ENCODE measurements around the gene DCHS2. TPM values are rescaled to one million over a fixed set of nuclear protein-coding genes. Genes with fewer than 3 reads are reported as not detected.

The DCHS2 gene
- total RNA-seq, 5 donors from 2014 or later (not counting 1 experiment from before 2014, with no cell fraction given) = 0.09 to 0.44 (median 0.13) TPM; not detected in 2

GRCh38 chr4:154407443-154407842, 84.2 kb downstream of the DCHS2 start:
- Histone ChIP-seq H3K27me3 (replicated peaks in 1 of 2; ENCODE audit: control insufficient read depth in 2 of 2, extremely low read depth in 1 of 2, insufficient read depth in 2 of 2, low read length in 1 of 2) (peaks cover 0 to 10% of the 10 kb centered on the region in 2 experiments), H3K27ac (ENCODE audit: low read length) (no peak overlapping the region), H3K36me3 (ENCODE audit: control insufficient read depth in 2 of 2, extremely low read depth in 1 of 2, insufficient read depth in 1 of 2, low read length in 1 of 2) (no peaks in the 10 kb centered on the region), H3K4me3 (ENCODE audit: control insufficient read depth in 1 of 2, extremely low read depth in 1 of 2, low read length in 1 of 2) (no peak overlapping the region), H3K9me3 (no peaks in the 10 kb centered on the region), H3K4me1 (ENCODE audit: control insufficient read depth in 1 of 2, extremely low read depth in 1 of 2, insufficient read depth in 2 of 2, low read length in 2 of 2) (no peaks in the 10 kb centered on the region)
- H3K27ac Mint-ChIP-seq = no peak overlapping the region
- peaks cover 19 to 23% of the 10 kb centered on the region in 2 donors for H3K27me3 Mint-ChIP-seq
- ATAC-seq (replicated peaks in 1 of 4) = no peak
- no peak overlapping the region for H3K4me3 Mint-ChIP-seq
- DNase-seq = no peak
- CTCF ChIA-PET = no interaction called here
- peaks cover 0 to 5% (median 2%) of the 10 kb centered on the region in 3 donors for H3K4me1 Mint-ChIP-seq
- H3K9me3 Mint-ChIP-seq = peaks cover 5 to 16% (median 12%) of the 10 kb centered on the region in 3 donors
- H3K36me3 Mint-ChIP-seq = no peaks in the 10 kb centered on the region
- POLR2A ChIA-PET = no interaction called here

- no peak overlapping the region for H3K4me3 ChIP-seq (ENCODE audit: control insufficient read depth in 1 of 2, extremely low read depth in 1 of 2, low read length in 1 of 2)
- no peak overlapping the region for H3K27ac ChIP-seq (ENCODE audit: low read length)
- H3K4me1 Mint-ChIP-seq = peaks cover 0 to 5% (median 2%) of the 10 kb centered on the region in 3 donors
- peaks cover 0 to 10% of the 10 kb centered on the region in 2 experiments for H3K27me3 ChIP-seq (replicated peaks in 1 of 2; ENCODE audit: control insufficient read depth in 2 of 2, extremely low read depth in 1 of 2, insufficient read depth in 2 of 2, low read length in 1 of 2)
- no peak for DNase-seq
- H3K9me3 Mint-ChIP-seq = peaks cover 5 to 16% (median 12%) of the 10 kb centered on the region in 3 donors
- H3K4me3 Mint-ChIP-seq = no peak overlapping the region
- ChIA-PET POLR2A (no interaction called here), CTCF (no interaction called here)
- no peaks in the 10 kb centered on the region for H3K9me3 ChIP-seq
- H3K36me3 ChIP-seq (ENCODE audit: control insufficient read depth in 2 of 2, extremely low read depth in 1 of 2, insufficient read depth in 1 of 2, low read length in 1 of 2) = no peaks in the 10 kb centered on the region
- 17% methylated on average over 2 of the region's 4 CpGs for WGBS (ENCODE audit: insufficient coverage)
- peak in 1 of 4 experiments; percentile 29 for ATAC-seq (replicated peaks in 1 of 4)
- H3K36me3 Mint-ChIP-seq = no peaks in the 10 kb centered on the region
- H3K4me1 ChIP-seq (ENCODE audit: control insufficient read depth in 1 of 2, extremely low read depth in 1 of 2, insufficient read depth in 2 of 2, low read length in 2 of 2) = no peaks in the 10 kb centered on the region
- peaks cover 19 to 21% of the 10 kb centered on the region in 2 donors for H3K27me3 Mint-ChIP-seq
- H3K27ac Mint-ChIP-seq = no peak overlapping the region
These were observed 85.4 kb downstream of the DCHS2 start for GRCh38 chr4:154406018-154406795.

GRCh38 chr4:154399259-154399974, 92.2 kb downstream of the DCHS2 start:
- peaks cover 2 to 13% of the 10 kb centered on the region in 2 donors for H3K27me3 Mint-ChIP-seq
- H3K9me3 Mint-ChIP-seq = peaks cover 0 to 7% (median 5%) of the 10 kb centered on the region in 3 donors
- WGBS (ENCODE audit: insufficient coverage) = 87% methylated on average over 3 of the region's 10 CpGs

GRCh38 chr4:154390324-154390723, 101.3 kb downstream of the DCHS2 start:
- Histone ChIP-seq H3K4me1 (ENCODE audit: control insufficient read depth in 1 of 2, extremely low read depth in 1 of 2, insufficient read depth in 2 of 2, low read length in 2 of 2) (no peaks in the 10 kb centered on the region), H3K27ac (ENCODE audit: low read length) (no peak overlapping the region), H3K4me3 (ENCODE audit: control insufficient read depth in 1 of 2, extremely low read depth in 1 of 2, low read length in 1 of 2) (no peak overlapping the region), H3K27me3 (replicated peaks in 1 of 2; ENCODE audit: control insufficient read depth in 2 of 2, extremely low read depth in 1 of 2, insufficient read depth in 2 of 2, low read length in 1 of 2) (no peaks in the 10 kb centered on the region), H3K36me3 (ENCODE audit: control insufficient read depth in 2 of 2, extremely low read depth in 1 of 2, insufficient read depth in 1 of 2, low read length in 1 of 2) (no peaks in the 10 kb centered on the region), H3K9me3 (no peaks in the 10 kb centered on the region)
- Mint-ChIP-seq H3K27me3 (peaks cover 4 to 13% of the 10 kb centered on the region in 2 donors), H3K27ac (no peak overlapping the region), H3K4me3 (no peak overlapping the region), H3K4me1 (no peaks in the 10 kb centered on the region), H3K9me3 (peaks cover 0 to 6% (median 0%) of the 10 kb centered on the region in 3 donors), H3K36me3 (no peaks in the 10 kb centered on the region)
- CTCF ChIA-PET = interaction anchor here in 1 of 2 donors (0.7 kb wide), 1 partner anchor 263 kb away, joined by 3 read pairs; no protein-coding TSS in a partner anchor
- POLR2A ChIA-PET = interaction anchor here in 1 of 2 donors (0.6 kb wide), 1 partner anchor 981 kb away, joined by 3 read pairs; no protein-coding TSS in a partner anchor
- no peak for DNase-seq
- WGBS (ENCODE audit: insufficient coverage) = no CpG with 5 or more reads among the region's 3 CpGs
- ATAC-seq (replicated peaks in 1 of 4) = no peak

More at GRCh38 chr4:154399259-154399974, 92.2 kb downstream of the DCHS2 start:
- H3K36me3 ChIP-seq (ENCODE audit: control insufficient read depth in 2 of 2, extremely low read depth in 1 of 2, insufficient read depth in 1 of 2, low read length in 1 of 2) = no peaks in the 10 kb centered on the region
- CTCF ChIA-PET = no interaction called here
- H3K4me1 ChIP-seq (ENCODE audit: control insufficient read depth in 1 of 2, extremely low read depth in 1 of 2, insufficient read depth in 2 of 2, low read length in 2 of 2) = no peaks in the 10 kb centered on the region
- H3K27ac ChIP-seq (ENCODE audit: low read length) = no peak overlapping the region
- Mint-ChIP-seq H3K27ac (no peak overlapping the region), H3K4me1 (no peaks in the 10 kb centered on the region), H3K4me3 (no peak overlapping the region), H3K36me3 (no peaks in the 10 kb centered on the region)
- H3K9me3 ChIP-seq = no peaks in the 10 kb centered on the region
- H3K4me3 ChIP-seq (ENCODE audit: control insufficient read depth in 1 of 2, extremely low read depth in 1 of 2, low read length in 1 of 2) = no peak overlapping the region
- POLR2A ChIA-PET = no interaction called here
- no peaks in the 10 kb centered on the region for H3K27me3 ChIP-seq (replicated peaks in 1 of 2; ENCODE audit: control insufficient read depth in 2 of 2, extremely low read depth in 1 of 2, insufficient read depth in 2 of 2, low read length in 1 of 2)
- no peak for ATAC-seq (replicated peaks in 1 of 4)
- DNase-seq = no peak

GRCh38 chr4:154389148-154389547, 102.5 kb downstream of the DCHS2 start:
- H3K36me3 Mint-ChIP-seq = no peaks in the 10 kb centered on the region
- peaks cover 0 to 8% (median 0%) of the 10 kb centered on the region in 3 donors for H3K9me3 Mint-ChIP-seq
- H3K27ac Mint-ChIP-seq = no peak overlapping the region
- no peak overlapping the region for H3K4me3 ChIP-seq (ENCODE audit: control insufficient read depth in 1 of 2, extremely low read depth in 1 of 2, low read length in 1 of 2)
- no peaks in the 10 kb centered on the region for H3K4me1 ChIP-seq (ENCODE audit: control insufficient read depth in 1 of 2, extremely low read depth in 1 of 2, insufficient read depth in 2 of 2, low read length in 2 of 2)
- no peaks in the 10 kb centered on the region for H3K36me3 ChIP-seq (ENCODE audit: control insufficient read depth in 2 of 2, extremely low read depth in 1 of 2, insufficient read depth in 1 of 2, low read length in 1 of 2)
- no peak overlapping the region for H3K4me3 Mint-ChIP-seq
- no peaks in the 10 kb centered on the region for H3K27me3 ChIP-seq (replicated peaks in 1 of 2; ENCODE audit: control insufficient read depth in 2 of 2, extremely low read depth in 1 of 2, insufficient read depth in 2 of 2, low read length in 1 of 2)
- ATAC-seq (replicated peaks in 1 of 4) (no peak), DNase-seq (no peak)
- ChIA-PET POLR2A (no interaction called here), CTCF (no interaction called here)
- no peak overlapping the region for H3K27ac ChIP-seq (ENCODE audit: low read length)
- H3K27me3 Mint-ChIP-seq = peaks cover 4 to 9% of the 10 kb centered on the region in 2 donors
- no peaks in the 10 kb centered on the region for H3K9me3 ChIP-seq
- H3K4me1 Mint-ChIP-seq = no peaks in the 10 kb centered on the region

- Histone ChIP-seq H3K9me3 (no peaks in the 10 kb centered on the region), H3K27me3 (replicated peaks in 1 of 2; ENCODE audit: control insufficient read depth in 2 of 2, extremely low read depth in 1 of 2, insufficient read depth in 2 of 2, low read length in 1 of 2) (peaks cover 0 to 2% of the 10 kb centered on the region in 2 experiments), H3K27ac (ENCODE audit: low read length) (no peak overlapping the region), H3K4me1 (ENCODE audit: control insufficient read depth in 1 of 2, extremely low read depth in 1 of 2, insufficient read depth in 2 of 2, low read length in 2 of 2) (no peaks in the 10 kb centered on the region), H3K4me3 (ENCODE audit: control insufficient read depth in 1 of 2, extremely low read depth in 1 of 2, low read length in 1 of 2) (no peak overlapping the region), H3K36me3 (ENCODE audit: control insufficient read depth in 2 of 2, extremely low read depth in 1 of 2, insufficient read depth in 1 of 2, low read length in 1 of 2) (no peaks in the 10 kb centered on the region)
- no peak for ATAC-seq (replicated peaks in 1 of 4)
- Mint-ChIP-seq H3K4me3 (no peak overlapping the region), H3K27ac (no peak overlapping the region), H3K27me3 (peaks cover 4 to 14% of the 10 kb centered on the region in 2 donors), H3K4me1 (no peaks in the 10 kb centered on the region), H3K9me3 (peaks cover 0 to 16% (median 0%) of the 10 kb centered on the region in 3 donors), H3K36me3 (no peaks in the 10 kb centered on the region)
- 86% methylated on average over 4 of the region's 4 CpGs for WGBS (ENCODE audit: insufficient coverage)
- no peak for DNase-seq
- POLR2A ChIA-PET = no interaction called here
- CTCF ChIA-PET = no interaction called here
These were observed 107.6 kb downstream of the DCHS2 start for GRCh38 chr4:154384012-154384411.
